ENCODE results near the gene DDX55.
"Not testable (repeated sequence)": the region's sequence is repeated elsewhere in the genome, so short reads cannot be mapped to it uniquely, and the experiment has no call there.

- TF ChIP-seq, protein P1, sequence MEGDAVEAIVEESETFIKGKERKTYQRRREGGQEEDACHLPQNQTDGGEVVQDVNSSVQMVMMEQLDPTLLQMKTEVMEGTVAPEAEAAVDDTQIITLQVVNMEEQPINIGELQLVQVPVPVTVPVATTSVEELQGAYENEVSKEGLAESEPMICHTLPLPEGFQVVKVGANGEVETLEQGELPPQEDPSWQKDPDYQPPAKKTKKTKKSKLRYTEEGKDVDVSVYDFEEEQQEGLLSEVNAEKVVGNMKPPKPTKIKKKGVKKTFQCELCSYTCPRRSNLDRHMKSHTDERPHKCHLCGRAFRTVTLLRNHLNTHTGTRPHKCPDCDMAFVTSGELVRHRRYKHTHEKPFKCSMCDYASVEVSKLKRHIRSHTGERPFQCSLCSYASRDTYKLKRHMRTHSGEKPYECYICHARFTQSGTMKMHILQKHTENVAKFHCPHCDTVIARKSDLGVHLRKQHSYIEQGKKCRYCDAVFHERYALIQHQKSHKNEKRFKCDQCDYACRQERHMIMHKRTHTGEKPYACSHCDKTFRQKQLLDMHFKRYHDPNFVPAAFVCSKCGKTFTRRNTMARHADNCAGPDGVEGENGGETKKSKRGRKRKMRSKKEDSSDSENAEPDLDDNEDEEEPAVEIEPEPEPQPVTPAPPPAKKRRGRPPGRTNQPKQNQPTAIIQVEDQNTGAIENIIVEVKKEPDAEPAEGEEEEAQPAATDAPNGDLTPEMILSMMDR (conservative IDR thresholded peaks at IDR 0.05 in 1 of 2, IDR thresholded peaks at IDR 0.05 in 1 of 2; ENCODE audit: low read depth in 1 of 2, low read length in 2 of 2) = not testable (repeated sequence)
- TF ChIP-seq EZH2 (IDR thresholded peaks at IDR 0.05; ENCODE audit: low read length, missing control alignments) = not testable (repeated sequence)
Observed at GRCh38 chr12:123578829-123579228, 23.1 kb upstream of the DDX55 start.

All from fibroblast of lung (primary cell).